Measurements from ENCODE around the gene RAB3A.

RAB3A gene

GRCh38 chr19:18203863-18204393, at the start of gene RAB3A:
RAB3A (minus strand) TSS chr19:18204042; CDS start chr19:18202740, 1,302 bp downstream.
- peak; percentile 100 for DNase-seq (ENCODE audit: low read depth)
- TF ChIP-seq, protein P1, sequence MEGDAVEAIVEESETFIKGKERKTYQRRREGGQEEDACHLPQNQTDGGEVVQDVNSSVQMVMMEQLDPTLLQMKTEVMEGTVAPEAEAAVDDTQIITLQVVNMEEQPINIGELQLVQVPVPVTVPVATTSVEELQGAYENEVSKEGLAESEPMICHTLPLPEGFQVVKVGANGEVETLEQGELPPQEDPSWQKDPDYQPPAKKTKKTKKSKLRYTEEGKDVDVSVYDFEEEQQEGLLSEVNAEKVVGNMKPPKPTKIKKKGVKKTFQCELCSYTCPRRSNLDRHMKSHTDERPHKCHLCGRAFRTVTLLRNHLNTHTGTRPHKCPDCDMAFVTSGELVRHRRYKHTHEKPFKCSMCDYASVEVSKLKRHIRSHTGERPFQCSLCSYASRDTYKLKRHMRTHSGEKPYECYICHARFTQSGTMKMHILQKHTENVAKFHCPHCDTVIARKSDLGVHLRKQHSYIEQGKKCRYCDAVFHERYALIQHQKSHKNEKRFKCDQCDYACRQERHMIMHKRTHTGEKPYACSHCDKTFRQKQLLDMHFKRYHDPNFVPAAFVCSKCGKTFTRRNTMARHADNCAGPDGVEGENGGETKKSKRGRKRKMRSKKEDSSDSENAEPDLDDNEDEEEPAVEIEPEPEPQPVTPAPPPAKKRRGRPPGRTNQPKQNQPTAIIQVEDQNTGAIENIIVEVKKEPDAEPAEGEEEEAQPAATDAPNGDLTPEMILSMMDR (conservative IDR thresholded peaks at IDR 0.05; ENCODE audit: low read depth, low read length): no peak
- H3K4me3 ChIP-seq (ENCODE audit: low read depth, low read length): peak within 1 kb of the TSS; percentile 84

DNA sequence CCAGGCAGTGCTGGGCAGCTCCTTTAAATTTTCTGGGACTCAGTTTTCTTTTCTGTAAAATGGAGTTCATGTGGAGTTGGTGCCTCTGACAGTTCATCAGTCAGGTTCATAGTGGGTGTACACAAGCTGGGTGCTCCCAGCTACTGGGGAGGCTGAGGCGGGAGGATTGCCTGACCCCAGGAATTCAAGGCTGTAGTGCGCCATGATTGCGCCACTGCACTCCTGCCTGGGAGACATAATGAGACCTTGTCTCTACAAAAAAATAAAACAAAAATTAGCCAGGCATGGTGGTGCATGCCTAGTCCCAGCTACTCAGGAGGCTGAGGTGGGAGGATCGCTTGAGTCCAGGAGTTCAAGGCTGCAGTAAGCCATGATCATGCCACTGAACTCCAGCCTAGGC, 49.3 kb upstream of the RAB3A start:
- TF ChIP-seq, protein P1 (conservative IDR thresholded peaks at IDR 0.05; ENCODE audit: low read depth, low read length): no peak
- no peak for DNase-seq (ENCODE audit: low read depth)
- H3K4me3 ChIP-seq (ENCODE audit: low read depth, low read length): no peak overlapping the region

- DNase-seq (ENCODE audit: low read depth): no peak
- TF ChIP-seq, protein P1 (conservative IDR thresholded peaks at IDR 0.05; ENCODE audit: low read depth, low read length): no peak
Observed at GRCh38 chr19:18252370-18252717, 48.5 kb upstream of the RAB3A start.

DNA sequence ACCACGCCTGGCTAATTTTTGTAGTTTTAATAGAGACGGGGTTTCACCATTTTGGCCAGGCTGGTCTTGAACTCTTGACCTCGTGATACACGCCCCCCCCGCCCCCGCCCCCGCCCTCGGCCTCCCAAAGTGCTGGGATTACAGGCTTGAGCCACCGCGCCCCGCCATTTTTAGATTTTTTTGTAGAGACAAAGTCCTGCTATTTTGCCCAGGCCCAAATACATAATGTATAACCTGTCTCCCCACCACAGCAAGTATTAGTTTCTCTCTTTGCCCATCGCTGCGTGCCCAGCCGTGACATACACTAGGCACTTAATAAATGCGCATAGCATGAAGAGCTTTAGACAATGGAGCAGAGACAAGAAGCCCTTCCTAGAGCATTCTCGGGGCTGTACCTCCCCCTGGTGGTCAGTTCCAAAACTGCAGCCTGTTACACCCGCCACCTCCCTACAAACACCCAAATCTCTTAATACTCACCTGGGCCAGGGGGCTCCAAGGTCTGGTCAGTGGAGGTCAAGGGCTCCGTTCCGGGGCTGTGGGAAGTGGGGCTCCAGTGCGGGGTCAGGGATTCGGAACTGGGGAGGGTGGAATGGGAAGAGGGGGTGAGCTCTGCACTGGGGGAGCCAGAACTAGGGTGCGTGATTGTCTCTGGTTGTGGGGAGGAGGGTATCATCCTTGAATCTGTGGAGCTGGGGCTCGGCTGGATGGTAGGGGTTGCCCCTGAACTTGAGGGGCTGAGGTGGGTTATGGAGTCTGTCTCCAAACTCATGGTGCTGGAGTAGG, 47.9 kb upstream of the RAB3A start:
- TF ChIP-seq, protein P1 (conservative IDR thresholded peaks at IDR 0.05; ENCODE audit: low read depth, low read length): peak; percentile 91
- H3K4me3 ChIP-seq (ENCODE audit: low read depth, low read length): no peak overlapping the region
- peak; percentile 73 for DNase-seq (ENCODE audit: low read depth)

More at GRCh38 chr19:18252370-18252717, 48.5 kb upstream of the RAB3A start:
- H3K4me3 ChIP-seq (ENCODE audit: low read depth, low read length): no peak overlapping the region

GRCh38 chr19:18249834-18250233, 46.0 kb upstream of the RAB3A start:
- H3K4me3 ChIP-seq (ENCODE audit: low read depth, low read length): no peak overlapping the region
- no peak for DNase-seq (ENCODE audit: low read depth)
- TF ChIP-seq, protein P1 (conservative IDR thresholded peaks at IDR 0.05; ENCODE audit: low read depth, low read length): no peak

DNA sequence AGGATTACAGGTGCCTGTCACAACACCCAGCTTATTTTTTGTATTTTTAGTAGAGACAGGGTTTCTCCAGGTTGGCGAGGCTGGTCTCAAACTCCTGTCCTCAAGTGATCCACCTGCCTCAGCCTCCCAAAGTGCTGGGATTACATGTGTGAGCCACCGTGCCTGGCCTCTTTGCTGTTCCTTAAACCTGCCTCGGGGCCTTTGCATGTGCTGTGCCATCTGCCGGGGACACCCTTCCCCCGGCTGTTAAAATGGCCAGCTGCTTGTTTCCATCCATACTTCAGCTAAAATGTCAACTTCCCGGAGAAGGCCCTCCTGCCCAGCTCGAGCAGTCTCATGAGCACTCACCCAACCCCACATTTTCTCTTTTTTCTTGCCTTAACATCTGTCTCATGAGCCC, 41.5 kb upstream of the RAB3A start:
- no peak for DNase-seq (ENCODE audit: low read depth)
- no peak overlapping the region for H3K4me3 ChIP-seq (ENCODE audit: low read depth, low read length)
- TF ChIP-seq, protein P1 (conservative IDR thresholded peaks at IDR 0.05; ENCODE audit: low read depth, low read length): no peak

- no peak for DNase-seq (ENCODE audit: low read depth)
Observed at GRCh38 chr19:18239303-18239702, 35.5 kb upstream of the RAB3A start.

More at GRCh38 chr19:18239303-18239702, 35.5 kb upstream of the RAB3A start:
- no peak overlapping the region for H3K4me3 ChIP-seq (ENCODE audit: low read depth, low read length)
- TF ChIP-seq, protein P1 (conservative IDR thresholded peaks at IDR 0.05; ENCODE audit: low read depth, low read length): no peak
